ENCODE results near the gene EFHC1.

Gene EFHC1

DNA sequence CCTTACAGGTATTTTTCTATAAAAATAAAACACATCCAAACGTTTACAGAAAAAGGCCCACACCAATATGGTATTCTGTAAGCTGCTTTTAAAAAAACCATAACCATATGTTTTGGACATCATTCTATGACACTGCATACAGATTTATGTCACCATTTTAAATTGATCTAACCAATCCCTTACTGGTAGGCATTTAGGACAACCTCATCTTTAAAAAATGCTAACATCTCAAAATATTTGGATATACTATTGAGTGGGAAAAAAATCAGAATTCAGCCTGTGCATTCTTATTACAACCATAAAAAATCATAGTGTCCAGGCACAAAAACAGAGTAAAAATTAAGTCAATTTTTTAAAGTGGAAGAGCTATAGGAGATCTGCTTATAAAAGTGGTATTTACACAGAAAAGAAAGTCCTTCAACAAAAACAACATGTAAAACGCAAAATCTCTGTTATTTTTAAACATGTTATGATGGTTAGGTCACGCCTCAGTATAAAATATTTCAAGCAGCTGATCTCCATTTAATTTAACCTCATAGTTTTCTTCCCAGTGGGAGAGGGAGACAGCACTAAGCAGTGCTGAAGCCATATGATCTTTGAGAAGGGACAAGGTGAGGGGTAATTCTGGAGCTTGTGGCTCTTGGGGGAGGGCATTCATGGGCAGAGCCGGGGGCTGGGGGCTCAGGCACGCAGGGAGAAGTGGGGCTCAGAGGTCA lies 135.5 kb downstream of the EFHC1 start:
- no peak for DNase-seq (ENCODE audit: low read depth in 2 of 2)

DNA sequence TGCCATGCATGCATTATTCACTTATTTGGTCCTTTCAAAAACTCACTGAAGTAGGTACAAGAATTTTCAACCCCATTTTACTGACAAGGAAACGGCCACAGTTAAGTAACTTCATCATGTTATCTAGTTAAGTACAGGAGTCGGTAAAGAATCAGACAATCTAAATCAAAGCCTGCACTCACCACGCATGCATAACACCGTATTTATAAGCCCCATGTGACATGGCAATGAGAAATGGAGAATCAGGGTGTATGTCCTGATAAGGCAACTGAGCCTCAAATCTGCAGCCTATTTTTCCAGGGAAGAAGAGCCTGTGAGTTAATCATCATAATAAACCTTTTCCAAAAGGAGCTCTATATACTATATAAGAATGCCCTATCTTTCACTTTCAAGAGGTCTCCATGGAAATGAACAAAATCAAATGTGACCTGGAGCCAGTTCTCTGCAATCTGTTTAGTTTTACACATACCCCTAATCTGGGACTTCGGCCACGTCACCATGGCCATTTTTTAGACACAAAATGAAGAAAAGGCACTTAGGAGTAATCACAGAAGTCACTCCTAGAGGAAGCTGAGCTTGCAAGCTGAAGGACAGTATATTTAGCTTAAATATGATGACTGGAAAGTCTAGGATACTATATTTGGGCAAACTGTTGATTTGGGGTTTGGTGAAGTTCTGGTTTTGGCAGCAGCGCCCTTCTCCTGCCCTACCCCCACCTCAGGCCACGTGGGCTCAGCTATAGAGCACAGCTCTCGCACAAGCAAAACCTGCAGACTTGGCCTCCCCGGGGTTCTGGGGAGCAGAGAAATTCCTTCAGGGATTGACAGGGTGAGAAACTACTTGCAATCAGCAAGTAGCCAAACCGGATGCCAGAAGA lies 137.5 kb downstream of the EFHC1 start:
- DNase-seq (ENCODE audit: low read depth in 2 of 2), result no peak

DNA sequence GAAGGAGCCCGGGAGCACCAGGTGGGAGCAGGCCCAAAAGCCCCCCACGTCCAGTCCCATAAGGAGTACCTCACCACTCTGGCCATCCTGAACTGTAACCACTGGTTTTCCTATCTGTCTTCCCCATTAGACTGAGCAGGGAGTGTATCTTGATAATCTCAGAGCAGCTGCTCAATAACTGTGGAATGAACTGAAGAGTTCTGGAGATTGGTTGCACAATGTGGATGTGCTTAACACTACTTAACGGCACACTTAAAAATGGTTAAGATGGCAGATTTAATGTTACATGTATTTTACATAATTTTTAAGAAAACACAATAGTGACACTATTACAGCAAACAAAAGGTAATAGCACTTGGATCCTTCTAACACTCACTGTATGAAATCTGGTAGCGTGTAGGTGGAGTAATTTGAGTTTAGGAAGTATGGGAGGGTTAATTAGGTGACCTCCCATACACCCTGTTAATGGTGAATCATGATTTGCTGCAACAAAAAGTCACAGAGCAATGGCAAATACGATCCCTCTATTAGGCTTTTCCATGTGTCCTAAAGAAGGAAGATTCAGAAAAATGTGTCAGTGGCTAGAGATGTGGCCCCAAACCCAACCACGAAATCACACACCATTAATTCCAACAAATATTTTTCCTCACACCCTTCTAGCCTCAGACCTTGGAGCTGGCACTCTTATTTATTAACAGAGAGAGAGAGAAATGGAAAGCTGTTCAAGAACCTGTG lies 138.3 kb downstream of the EFHC1 start:
- DNase-seq (ENCODE audit: low read depth in 2 of 2), result no peak

DNA sequence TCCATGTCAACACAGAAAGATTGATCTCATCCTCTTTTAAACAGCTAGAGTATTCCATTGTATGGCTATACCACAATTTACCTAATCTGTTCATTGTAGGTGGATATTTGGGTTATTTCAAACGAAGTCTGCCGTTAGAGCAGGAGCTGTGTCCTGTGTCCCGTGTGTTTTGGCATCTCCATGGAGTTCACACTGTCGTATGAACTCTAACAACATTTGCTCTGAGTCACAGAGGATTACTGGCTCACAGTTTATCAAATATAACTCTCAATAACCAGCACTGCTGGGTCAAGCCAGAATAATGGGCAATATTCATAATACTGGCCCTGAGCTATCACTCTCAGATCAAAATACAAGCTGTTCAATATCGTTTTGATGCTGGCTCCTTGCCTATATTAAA lies 140.3 kb downstream of the EFHC1 start:
- no peak for DNase-seq (ENCODE audit: low read depth in 2 of 2)

DNA sequence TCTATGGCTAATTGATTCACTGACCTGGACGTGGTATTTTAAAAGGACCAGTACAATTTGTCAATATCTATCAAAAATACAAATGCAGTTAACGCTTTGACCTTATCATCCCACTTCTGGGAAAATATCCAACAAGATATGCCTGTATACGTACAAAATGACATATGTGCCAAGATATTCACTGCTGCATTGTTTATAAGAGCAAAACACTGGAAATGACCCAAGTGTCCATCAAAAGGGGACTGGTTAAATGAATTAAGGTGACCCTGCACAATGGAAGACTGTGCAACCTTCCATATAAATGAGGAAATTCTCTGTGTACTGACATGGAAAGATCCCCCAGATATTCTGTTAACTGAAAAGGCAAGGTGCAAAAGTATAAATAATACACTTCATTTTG lies 142.8 kb downstream of the EFHC1 start:
- DNase-seq (ENCODE audit: low read depth in 2 of 2), result no peak

DNA sequence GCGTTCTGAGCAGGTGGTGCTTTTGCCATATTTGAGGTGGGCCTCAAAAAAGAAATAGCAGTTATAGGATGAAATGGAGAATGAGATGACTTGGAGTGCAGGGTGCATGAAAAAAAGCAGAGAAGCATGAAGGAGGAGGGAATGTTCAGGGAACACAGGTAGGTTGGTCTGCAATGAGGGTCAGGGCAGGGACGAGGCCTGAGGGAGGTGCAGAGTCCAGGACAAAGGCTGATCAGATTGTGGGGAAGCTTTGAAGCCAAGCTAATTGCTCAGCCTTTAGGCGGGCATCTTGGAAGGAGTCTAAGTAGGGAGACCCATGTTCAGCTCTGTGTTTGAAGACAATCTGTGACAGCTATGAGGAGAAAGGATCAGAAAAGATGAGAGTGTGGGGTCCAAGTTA lies 144.7 kb downstream of the EFHC1 start:
- no peak for DNase-seq (ENCODE audit: low read depth in 2 of 2)

DNA sequence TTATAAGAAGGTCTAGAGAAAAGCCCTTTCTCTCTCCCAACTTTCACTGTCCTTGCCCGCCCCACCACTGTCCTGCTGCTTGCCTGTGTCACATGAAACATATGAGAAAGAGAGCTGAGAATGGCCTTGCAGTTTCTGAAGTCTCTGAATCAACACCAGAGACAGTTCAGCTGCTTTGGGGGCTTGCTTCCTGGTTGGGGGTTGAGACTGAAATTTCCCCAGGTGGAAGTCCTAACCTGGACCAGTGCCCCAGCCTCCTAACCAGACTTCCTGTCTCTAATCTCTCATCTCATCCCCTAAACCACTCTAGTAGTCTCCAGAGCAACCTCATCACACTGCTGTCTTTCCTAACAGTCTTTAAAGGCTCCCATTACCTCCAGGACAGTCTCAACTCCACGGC lies 146.1 kb downstream of the EFHC1 start:
- DNase-seq (ENCODE audit: low read depth in 2 of 2), result no peak

DNA sequence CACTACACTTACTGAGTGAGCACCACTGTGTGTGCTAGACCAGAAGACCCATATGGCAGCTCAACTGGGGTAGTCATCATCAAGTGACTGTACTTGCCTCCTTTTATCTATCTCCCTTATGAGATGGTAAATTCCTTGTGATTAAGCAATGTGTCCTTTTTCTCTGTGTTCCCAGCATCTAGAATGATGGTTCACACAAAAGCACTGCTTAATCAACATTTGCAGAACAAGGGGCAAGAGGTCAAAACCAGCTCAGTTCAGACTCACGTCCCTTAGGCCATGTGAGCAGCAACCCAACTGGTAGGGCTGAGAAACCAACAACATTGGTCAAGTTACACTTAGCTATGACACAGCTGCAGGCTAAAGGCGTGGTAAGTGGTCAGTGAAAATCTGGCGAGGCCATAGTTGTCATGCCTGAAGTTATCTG lies 146.7 kb downstream of the EFHC1 start:
- DNase-seq (ENCODE audit: low read depth in 2 of 2), result no peak

DNA sequence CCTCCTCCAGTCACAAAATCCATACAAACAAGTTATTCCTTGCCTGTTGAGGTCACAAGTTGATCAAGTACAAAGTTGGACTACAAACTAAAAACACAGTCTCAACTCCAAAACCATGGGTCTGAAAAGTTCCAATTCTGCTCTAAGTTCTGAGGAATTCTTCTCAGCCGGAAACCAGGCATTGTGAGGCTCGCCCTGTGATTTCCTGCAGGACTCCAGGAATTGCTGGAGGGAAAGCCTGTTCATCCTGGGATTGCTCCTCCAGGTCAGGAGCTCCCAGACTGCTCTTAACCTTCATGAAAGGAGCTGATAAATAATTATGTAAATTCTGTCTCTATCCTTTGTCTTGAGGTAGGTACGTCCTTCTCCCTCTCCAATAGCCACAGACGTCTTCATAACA lies 148.2 kb downstream of the EFHC1 start:
- DNase-seq (ENCODE audit: low read depth in 2 of 2), result no peak

DNA sequence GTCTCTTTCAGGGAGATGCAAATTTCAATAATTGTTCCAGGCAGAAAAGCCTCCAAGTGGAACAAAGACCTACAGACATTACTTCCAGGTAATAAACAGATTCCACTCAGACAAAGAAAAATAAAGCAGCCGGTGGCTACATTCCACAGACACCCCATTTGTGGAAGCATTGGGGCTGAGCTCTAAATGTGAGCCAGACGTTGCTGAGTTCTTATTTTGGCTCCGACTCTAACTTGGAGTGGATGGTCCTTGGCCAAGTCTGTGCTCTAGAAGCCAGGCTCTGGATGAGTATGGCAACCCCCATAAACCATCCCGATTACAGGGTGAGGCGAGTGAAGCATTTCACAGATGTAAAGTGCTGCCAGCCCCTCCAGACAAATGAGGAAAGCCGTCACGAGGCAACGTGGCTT lies 150.2 kb downstream of the EFHC1 start:
- DNase-seq (ENCODE audit: low read depth in 2 of 2), result no peak

DNA sequence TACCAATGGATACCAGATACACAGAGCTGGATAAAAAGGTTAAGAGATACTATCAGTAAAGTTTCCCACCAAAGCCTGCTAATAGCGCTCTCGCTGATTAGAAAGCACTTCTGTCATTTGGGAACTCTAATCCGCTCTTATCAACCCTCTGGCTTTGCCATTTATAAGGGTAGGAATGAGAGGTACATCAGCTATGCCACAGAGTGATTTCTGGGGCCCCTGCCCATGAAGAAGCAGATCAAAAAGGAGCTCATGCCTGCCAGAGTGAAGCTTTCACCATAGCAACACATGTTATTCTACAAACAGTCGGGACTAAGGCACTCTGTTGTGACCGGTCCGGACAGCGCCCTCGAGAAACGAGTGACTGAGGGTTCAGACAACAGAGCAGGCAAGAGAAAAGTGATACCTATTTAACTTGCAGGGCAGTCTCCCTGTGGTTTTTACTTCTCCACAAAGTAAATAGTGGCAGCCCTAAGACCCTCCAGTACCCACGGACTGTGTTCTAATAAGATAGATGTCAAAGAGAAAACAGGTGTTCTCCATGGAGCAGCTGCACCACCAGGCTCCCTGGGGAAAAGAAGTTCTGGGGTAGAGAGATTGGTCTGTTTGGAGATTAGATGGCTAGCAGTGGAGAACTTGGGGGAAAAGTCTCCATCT lies 151.1 kb downstream of the EFHC1 start:
- no peak for DNase-seq (ENCODE audit: low read depth in 2 of 2)

DNA sequence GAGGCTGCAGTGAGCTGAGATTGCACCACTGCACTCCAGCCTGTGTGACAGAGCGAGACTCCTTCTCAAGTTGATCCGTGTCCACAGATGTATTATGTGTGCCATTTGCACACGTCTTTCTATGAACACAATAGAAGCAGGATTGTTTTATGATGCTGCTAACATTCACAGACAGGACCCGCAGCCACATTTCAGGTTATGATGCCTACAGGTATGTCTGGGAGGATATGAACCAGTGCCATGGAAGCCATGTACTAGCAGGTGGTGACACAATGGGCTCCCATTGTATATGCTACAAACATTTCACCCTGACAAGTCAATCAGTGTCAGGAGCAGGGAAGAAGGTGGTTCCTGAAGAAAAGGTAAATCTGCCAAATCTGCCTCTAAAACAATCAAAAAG lies 152.4 kb downstream of the EFHC1 start:
- DNase-seq (ENCODE audit: low read depth in 2 of 2), result no peak

DNA sequence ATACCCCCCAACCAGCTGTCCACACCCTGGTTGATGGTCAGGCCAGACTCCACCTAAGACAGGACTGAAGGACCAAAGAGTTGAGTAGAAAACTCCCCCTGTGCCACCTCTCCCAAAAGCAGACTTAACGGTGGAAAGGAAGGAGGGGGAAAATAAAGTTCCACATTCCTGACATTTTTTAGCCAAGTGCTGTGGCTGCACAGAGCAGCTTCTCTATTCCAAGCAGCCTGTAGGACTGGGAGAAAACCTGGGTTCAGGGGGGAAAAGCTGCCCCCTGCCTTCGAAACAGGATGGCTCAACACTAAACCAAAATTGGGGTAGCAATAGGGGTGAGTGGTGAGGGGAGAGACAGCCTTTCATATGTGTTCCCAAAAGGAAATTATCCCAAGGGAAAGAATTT lies 153.2 kb downstream of the EFHC1 start:
- no peak for DNase-seq (ENCODE audit: low read depth in 2 of 2)

Data from stimulated activated CD8-positive, alpha-beta memory T cell treated with anti-CD3 and anti-CD28 coated beads, Interleukin-7, amount 100 ng/mL, for 1 hour (primary cell).